Liver (tissue), 3 donors: ENCODE results near the gene PRKX.
"Not testable (repeated sequence)": the region's sequence is repeated elsewhere in the genome, so short reads cannot be mapped to it uniquely, and the experiment has no call there.

Source experiments
- CTCF ChIP-seq: fragments of 150-350 bp; IDR thresholded peaks from 2 replicates; pipeline ENCODE4 v1.5.1; 2017; ENCODE audit warnings: improper control_type of control experiment, low read depth, low read length; ENCODE audit not compliant: missing input control
- EGR1 ChIP-seq, 2 donors: IDR thresholded peaks; 2 replicates each; pipeline ENCODE4 v1.6.1; 2016 to 2018; ENCODE audit warnings: antibody characterized with exemption in 2 of 2, low read depth in 2 of 2
- FOXA1 ChIP-seq: IDR thresholded peaks from 2 replicates; pipeline ENCODE4 v1.6.1; 2016; ENCODE audit warnings: antibody characterized with exemption
- JUND ChIP-seq, 2 donors: IDR thresholded peaks; 2 replicates each; pipeline ENCODE4 v1.6.1; 2016; ENCODE audit warnings: antibody characterized with exemption in 2 of 2
- MAX ChIP-seq: IDR thresholded peaks from 2 replicates; pipeline ENCODE4 v1.6.1; 2016; ENCODE audit warnings: antibody characterized with exemption
- RAD21 ChIP-seq, 2 donors: IDR thresholded peaks; 2 replicates each; pipeline ENCODE4 v1.6.1; 2016; ENCODE audit warnings: antibody characterized with exemption in 2 of 2, mild to moderate bottlenecking in 2 of 2
- REST ChIP-seq: IDR thresholded peaks from 2 replicates; pipeline ENCODE4 v1.6.1; 2016; ENCODE audit warnings: antibody characterized with exemption, mild to moderate bottlenecking
- RXRA ChIP-seq, 2 donors: IDR thresholded peaks; 2 replicates each; pipeline ENCODE4 v1.6.1; 2017 to 2018; ENCODE audit warnings: antibody characterized with exemption in 2 of 2, mild to moderate bottlenecking in 1 of 2
- SP1 ChIP-seq: IDR thresholded peaks from 2 replicates; pipeline ENCODE4 v1.6.1; 2018; ENCODE audit warnings: antibody characterized with exemption, mild to moderate bottlenecking
- donor health status: healthy.
- donor health status: healthy.

GRCh38 chrX:3702095-3702494, 11.4 kb downstream of the PRKX start:
- not testable (repeated sequence) for TF ChIP-seq CTCF; FOXA1; MAX; EGR1 (IDR thresholded peaks at IDR 0.05; ENCODE audit: low read depth in 2 of 2); JUND (IDR thresholded peaks at IDR 0.05); REST; RAD21 (IDR thresholded peaks at IDR 0.05); RXRA (IDR thresholded peaks at IDR 0.05); SP1
